H1 (cell line): Measurements from ENCODE around the gene TEX26.
"Not testable (repeated sequence)": the region's sequence is repeated elsewhere in the genome, so short reads cannot be mapped to it uniquely, and the experiment has no call there.

ENCODE experiments used
- CEBPB ChIP-seq: IDR thresholded peaks from 2 replicates; pipeline ENCODE4 v1.6.1; 2012; ENCODE audit warnings: low read depth, low read length
- EGR1 ChIP-seq: IDR thresholded peaks from 2 replicates; pipeline ENCODE4 v1.6.1; 2011; ENCODE audit warnings: low read depth, low read length, borderline replicate concordance
- EZH2 ChIP-seq: fragments of 200-600 bp; sonication (generic); IDR thresholded peaks from 2 replicates; pipeline ENCODE4 v1.7.1; 2012; ENCODE audit warnings: low read depth, mild to moderate bottlenecking, moderate library complexity, low read length, inconsistent platforms; ENCODE audit not compliant: severe bottlenecking
- POLR2A ChIP-seq, 2 experiments: IDR thresholded peaks; 1 replicate in 1 of 2; 2 replicates in 1 of 2; pipeline ENCODE4 v1.6.1; 2011; ENCODE audit warnings: low read depth in 2 of 2, low read length in 2 of 2, mild to moderate bottlenecking in 2 of 2; ENCODE audit errors: control extremely low read depth in 1 of 2
- POLR2AphosphoS5 ChIP-seq: IDR thresholded peaks from 2 replicates; pipeline ENCODE4 v1.6.1; 2011; ENCODE audit warnings: low read depth, low read length
- RAD21 ChIP-seq, 2 experiments: IDR thresholded peaks in 1 of 2; conservative IDR thresholded peaks in 1 of 2; 2 replicates each; pipeline ENCODE4 v1.6.1; 2011; ENCODE audit warnings: low read depth in 2 of 2, low read length in 2 of 2, improper control_type of control experiment in 1 of 2, inconsistent platforms in 1 of 2, mild to moderate bottlenecking in 1 of 2, moderate library complexity in 1 of 2
- RNF2 ChIP-seq: fragments of 200-900, 300-1000 bp; sonication (generic); IDR thresholded peaks from 2 replicates; pipeline ENCODE4 v1.7.1; 2016; ENCODE audit warnings: borderline replicate concordance, low read depth, mild to moderate bottlenecking, antibody characterized with exemption, low read length; ENCODE audit not compliant: poor library complexity, severe bottlenecking; ENCODE audit errors: missing control alignments
- TAF1 ChIP-seq: IDR thresholded peaks from 2 replicates; pipeline ENCODE4 v1.6.1; 2011; ENCODE audit warnings: mild to moderate bottlenecking, low read depth, low read length
- TCF12 ChIP-seq: IDR thresholded peaks from 2 replicates; pipeline ENCODE4 v1.6.1; 2011; ENCODE audit warnings: low read depth, mild to moderate bottlenecking, low read length
- TF ChIP-seq, protein P1 (sequence below), 3 experiments: IDR thresholded peaks; 1 replicate in 2 of 3; 2 replicates in 1 of 3; pipeline versions ENCODE4 v1.5.1 to v1.6.1; 2011; ENCODE audit warnings: low read length in 3 of 3, mild to moderate bottlenecking in 3 of 3, inconsistent platforms in 2 of 3, low read depth in 1 of 3, moderate library complexity in 1 of 3; ENCODE audit not compliant: insufficient read depth in 1 of 3; ENCODE audit errors: control extremely low read depth in 1 of 3

DNA sequence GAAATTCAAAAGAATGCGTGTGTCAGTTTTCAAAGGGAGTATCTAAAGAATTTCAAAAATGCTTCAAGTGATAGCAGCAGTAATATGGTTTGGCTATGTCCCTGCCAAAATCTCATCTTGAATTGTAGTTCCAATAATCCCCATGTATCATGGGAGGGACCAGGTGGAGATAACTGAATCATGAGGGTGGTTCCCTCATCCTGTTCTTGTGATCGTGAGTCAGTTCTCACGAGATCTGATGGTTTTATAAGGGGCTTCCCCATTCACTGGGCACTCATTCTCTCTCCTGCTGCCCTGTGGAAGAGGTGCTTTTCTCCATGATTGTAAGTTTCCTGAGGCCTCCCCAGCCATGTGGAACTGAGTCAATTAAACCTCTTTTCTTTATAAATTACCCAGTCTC, 5.3 kb upstream of the TEX26 start:
- TF ChIP-seq POLR2A (IDR thresholded peaks at IDR 0.05; ENCODE audit: control extremely low read depth in 1 of 2, low read depth in 2 of 2, low read length in 2 of 2); RNF2; POLR2AphosphoS5; TCF12; CEBPB; RAD21 (IDR thresholded peaks at IDR 0.05 in 1 of 2, conservative IDR thresholded peaks at IDR 0.05 in 1 of 2; ENCODE audit: low read depth in 2 of 2, low read length in 2 of 2); EZH2; TAF1; EGR1: not testable (repeated sequence)
- TF ChIP-seq, protein P1, sequence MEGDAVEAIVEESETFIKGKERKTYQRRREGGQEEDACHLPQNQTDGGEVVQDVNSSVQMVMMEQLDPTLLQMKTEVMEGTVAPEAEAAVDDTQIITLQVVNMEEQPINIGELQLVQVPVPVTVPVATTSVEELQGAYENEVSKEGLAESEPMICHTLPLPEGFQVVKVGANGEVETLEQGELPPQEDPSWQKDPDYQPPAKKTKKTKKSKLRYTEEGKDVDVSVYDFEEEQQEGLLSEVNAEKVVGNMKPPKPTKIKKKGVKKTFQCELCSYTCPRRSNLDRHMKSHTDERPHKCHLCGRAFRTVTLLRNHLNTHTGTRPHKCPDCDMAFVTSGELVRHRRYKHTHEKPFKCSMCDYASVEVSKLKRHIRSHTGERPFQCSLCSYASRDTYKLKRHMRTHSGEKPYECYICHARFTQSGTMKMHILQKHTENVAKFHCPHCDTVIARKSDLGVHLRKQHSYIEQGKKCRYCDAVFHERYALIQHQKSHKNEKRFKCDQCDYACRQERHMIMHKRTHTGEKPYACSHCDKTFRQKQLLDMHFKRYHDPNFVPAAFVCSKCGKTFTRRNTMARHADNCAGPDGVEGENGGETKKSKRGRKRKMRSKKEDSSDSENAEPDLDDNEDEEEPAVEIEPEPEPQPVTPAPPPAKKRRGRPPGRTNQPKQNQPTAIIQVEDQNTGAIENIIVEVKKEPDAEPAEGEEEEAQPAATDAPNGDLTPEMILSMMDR (IDR thresholded peaks at IDR 0.05; ENCODE audit: control extremely low read depth in 1 of 3, insufficient read depth in 1 of 3, low read depth in 1 of 3, low read length in 3 of 3) = not testable (repeated sequence)
